ENCODE data around the gene DACH1.

DACH1 gene

GRCh38 chr13:71775966-71776365, 91.0 kb downstream of the DACH1 start:
- DNase-seq (ENCODE audit: low read depth) = no peak
- TF ChIP-seq, protein P1, sequence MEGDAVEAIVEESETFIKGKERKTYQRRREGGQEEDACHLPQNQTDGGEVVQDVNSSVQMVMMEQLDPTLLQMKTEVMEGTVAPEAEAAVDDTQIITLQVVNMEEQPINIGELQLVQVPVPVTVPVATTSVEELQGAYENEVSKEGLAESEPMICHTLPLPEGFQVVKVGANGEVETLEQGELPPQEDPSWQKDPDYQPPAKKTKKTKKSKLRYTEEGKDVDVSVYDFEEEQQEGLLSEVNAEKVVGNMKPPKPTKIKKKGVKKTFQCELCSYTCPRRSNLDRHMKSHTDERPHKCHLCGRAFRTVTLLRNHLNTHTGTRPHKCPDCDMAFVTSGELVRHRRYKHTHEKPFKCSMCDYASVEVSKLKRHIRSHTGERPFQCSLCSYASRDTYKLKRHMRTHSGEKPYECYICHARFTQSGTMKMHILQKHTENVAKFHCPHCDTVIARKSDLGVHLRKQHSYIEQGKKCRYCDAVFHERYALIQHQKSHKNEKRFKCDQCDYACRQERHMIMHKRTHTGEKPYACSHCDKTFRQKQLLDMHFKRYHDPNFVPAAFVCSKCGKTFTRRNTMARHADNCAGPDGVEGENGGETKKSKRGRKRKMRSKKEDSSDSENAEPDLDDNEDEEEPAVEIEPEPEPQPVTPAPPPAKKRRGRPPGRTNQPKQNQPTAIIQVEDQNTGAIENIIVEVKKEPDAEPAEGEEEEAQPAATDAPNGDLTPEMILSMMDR (conservative IDR thresholded peaks at IDR 0.05; ENCODE audit: control insufficient read depth, insufficient read depth, low read depth, low read length) = no peak
- no peak overlapping the region for H3K4me3 ChIP-seq (ENCODE audit: control insufficient read depth, low read depth, low read length)

GRCh38 chr13:71774863-71775262, 92.1 kb downstream of the DACH1 start:
- H3K4me3 ChIP-seq (ENCODE audit: control insufficient read depth, low read depth, low read length) = no peak overlapping the region
- DNase-seq (ENCODE audit: low read depth) = no peak
- TF ChIP-seq, protein P1 (conservative IDR thresholded peaks at IDR 0.05; ENCODE audit: control insufficient read depth, insufficient read depth, low read depth, low read length) = no peak

DNA sequence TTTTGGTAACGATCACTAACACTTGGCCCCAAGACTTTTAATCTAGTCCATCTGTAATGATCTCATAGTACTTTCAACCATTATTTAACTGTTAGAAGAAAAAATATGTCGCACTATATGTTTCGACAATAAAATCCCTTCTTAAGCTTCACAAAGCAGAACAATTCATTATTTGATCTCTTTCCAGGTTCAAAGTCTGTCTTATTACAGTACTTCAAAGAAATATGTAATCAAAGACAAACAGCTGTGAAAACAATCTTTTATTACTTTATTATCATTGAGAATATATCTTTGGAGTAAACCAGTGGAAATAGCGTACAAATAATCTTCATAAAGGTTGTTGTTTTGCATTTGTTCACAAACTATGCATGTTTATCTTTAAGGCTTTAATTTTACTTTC, 93.5 kb downstream of the DACH1 start:
- DNase-seq (ENCODE audit: low read depth) = no peak
- TF ChIP-seq, protein P1 (conservative IDR thresholded peaks at IDR 0.05; ENCODE audit: control insufficient read depth, insufficient read depth, low read depth, low read length) = no peak
- no peak overlapping the region for H3K4me3 ChIP-seq (ENCODE audit: control insufficient read depth, low read depth, low read length)

DNA sequence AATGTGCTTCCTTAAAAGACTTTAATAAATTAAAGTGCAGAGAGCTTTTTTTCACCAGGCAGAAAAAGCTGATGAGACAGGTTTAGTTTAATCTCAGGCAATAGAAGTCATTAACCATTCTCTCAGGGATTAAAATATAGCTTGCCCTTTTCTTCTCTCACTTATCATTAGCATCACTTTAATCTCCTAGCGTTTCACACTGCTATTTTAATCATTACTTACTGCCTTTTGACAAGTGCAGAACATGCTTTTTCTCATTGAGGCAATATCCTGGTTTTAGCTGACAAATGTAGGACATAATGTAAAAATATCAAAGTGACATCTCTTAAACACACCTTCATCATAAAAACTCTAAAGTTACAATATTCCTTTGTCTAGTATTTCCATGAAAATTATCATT, 94.6 kb downstream of the DACH1 start:
- DNase-seq (ENCODE audit: low read depth) = no peak
- no peak overlapping the region for H3K4me3 ChIP-seq (ENCODE audit: control insufficient read depth, low read depth, low read length)
- TF ChIP-seq, protein P1 (conservative IDR thresholded peaks at IDR 0.05; ENCODE audit: control insufficient read depth, insufficient read depth, low read depth, low read length) = no peak

DNA sequence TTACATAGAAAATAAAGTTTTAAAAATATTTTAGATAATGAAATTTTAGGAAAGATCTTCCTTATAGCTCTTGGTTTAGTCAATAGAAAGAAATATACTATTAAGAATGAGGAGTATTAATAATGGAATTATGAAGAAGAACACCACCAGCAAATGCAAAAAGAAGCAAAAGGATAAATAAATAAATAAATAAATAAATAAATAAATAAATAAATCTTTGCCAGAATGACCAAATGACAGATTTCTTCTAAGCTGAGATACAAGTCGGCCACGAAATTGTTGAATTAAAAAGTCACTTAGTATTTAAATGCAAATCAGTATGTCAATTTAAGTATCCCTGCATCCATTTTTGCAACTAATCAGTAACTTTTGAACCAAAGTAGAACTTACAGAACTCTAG, 95.9 kb downstream of the DACH1 start:
- TF ChIP-seq, protein P1 (conservative IDR thresholded peaks at IDR 0.05; ENCODE audit: control insufficient read depth, insufficient read depth, low read depth, low read length) = no peak
- no peak overlapping the region for H3K4me3 ChIP-seq (ENCODE audit: control insufficient read depth, low read depth, low read length)
- DNase-seq (ENCODE audit: low read depth) = no peak

GRCh38 chr13:71770710-71771109, 96.3 kb downstream of the DACH1 start:
- no peak for DNase-seq (ENCODE audit: low read depth)
- no peak overlapping the region for H3K4me3 ChIP-seq (ENCODE audit: control insufficient read depth, low read depth, low read length)
- TF ChIP-seq, protein P1 (conservative IDR thresholded peaks at IDR 0.05; ENCODE audit: control insufficient read depth, insufficient read depth, low read depth, low read length) = no peak

DNA sequence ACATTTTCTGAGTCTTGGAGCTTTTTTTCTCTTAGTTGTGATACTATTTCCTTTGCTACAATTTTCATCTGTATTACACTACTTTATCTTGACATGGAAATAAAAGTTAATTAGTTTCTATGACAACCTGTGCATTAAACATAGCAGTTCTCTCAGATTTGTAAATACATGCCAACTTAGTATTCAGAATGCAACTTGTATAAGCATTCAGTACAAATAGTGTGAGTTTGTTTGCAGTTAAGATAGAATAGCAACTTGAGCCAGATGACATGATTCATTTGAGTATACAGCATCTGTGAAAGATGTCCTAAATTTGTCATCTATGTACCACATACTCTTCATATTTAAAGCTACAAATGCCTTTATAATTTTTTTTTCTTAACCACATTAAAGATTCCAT, 98.1 kb downstream of the DACH1 start:
- no peak overlapping the region for H3K4me3 ChIP-seq (ENCODE audit: control insufficient read depth, low read depth, low read length)
- TF ChIP-seq, protein P1 (conservative IDR thresholded peaks at IDR 0.05; ENCODE audit: control insufficient read depth, insufficient read depth, low read depth, low read length) = no peak
- DNase-seq (ENCODE audit: low read depth) = no peak
